C4-2B (cell line): ENCODE measurements around the gene CTSH.

ENCODE experiments used
- ZFX ChIP-seq: fragments of 450-650 bp; IDR thresholded peaks from 2 replicates; pipeline ENCODE4 v1.6.1; 2017
- TF ChIP-seq, protein P1 (sequence below): fragments of 450-650 bp; conservative IDR thresholded peaks from 2 replicates; pipeline ENCODE4 v1.5.1; 2017; ENCODE audit warnings: mild to moderate bottlenecking

- TF ChIP-seq, protein P1, sequence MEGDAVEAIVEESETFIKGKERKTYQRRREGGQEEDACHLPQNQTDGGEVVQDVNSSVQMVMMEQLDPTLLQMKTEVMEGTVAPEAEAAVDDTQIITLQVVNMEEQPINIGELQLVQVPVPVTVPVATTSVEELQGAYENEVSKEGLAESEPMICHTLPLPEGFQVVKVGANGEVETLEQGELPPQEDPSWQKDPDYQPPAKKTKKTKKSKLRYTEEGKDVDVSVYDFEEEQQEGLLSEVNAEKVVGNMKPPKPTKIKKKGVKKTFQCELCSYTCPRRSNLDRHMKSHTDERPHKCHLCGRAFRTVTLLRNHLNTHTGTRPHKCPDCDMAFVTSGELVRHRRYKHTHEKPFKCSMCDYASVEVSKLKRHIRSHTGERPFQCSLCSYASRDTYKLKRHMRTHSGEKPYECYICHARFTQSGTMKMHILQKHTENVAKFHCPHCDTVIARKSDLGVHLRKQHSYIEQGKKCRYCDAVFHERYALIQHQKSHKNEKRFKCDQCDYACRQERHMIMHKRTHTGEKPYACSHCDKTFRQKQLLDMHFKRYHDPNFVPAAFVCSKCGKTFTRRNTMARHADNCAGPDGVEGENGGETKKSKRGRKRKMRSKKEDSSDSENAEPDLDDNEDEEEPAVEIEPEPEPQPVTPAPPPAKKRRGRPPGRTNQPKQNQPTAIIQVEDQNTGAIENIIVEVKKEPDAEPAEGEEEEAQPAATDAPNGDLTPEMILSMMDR = no peak
- TF ChIP-seq ZFX = no peak; the same call in 1 of the 2 replicates
Observed at GRCh38 chr15:78931439-78932257, 13.2 kb downstream of the CTSH start.
